ENCODE results near the gene PRKG2.

DNA sequence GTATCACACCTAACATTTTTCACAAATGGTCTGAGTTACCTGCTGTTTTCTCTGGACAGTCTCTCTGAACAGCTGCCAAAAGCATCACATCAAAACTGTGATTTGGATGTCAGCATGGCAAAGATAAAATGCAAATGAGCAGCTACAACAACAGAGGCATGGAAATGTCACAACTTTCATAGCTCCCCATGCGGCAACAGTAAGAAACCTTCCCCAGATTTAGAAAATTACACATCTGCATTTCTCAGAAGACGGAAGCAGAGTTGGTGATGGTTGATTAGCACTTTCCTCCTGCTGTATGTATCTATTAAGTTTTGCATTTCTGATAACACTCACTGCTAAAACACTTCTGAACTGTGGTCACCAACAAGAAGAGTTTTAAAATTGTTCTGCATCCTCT lies 9.7 kb downstream of the PRKG2 start:
- TF ChIP-seq, protein P1, sequence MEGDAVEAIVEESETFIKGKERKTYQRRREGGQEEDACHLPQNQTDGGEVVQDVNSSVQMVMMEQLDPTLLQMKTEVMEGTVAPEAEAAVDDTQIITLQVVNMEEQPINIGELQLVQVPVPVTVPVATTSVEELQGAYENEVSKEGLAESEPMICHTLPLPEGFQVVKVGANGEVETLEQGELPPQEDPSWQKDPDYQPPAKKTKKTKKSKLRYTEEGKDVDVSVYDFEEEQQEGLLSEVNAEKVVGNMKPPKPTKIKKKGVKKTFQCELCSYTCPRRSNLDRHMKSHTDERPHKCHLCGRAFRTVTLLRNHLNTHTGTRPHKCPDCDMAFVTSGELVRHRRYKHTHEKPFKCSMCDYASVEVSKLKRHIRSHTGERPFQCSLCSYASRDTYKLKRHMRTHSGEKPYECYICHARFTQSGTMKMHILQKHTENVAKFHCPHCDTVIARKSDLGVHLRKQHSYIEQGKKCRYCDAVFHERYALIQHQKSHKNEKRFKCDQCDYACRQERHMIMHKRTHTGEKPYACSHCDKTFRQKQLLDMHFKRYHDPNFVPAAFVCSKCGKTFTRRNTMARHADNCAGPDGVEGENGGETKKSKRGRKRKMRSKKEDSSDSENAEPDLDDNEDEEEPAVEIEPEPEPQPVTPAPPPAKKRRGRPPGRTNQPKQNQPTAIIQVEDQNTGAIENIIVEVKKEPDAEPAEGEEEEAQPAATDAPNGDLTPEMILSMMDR (IDR thresholded peaks at IDR 0.05) = no peak
- TF ChIP-seq EP300 (IDR thresholded peaks at IDR 0.05; ENCODE audit: borderline replicate concordance in 1 of 2, low read depth in 1 of 2, low read length in 1 of 2) (no peak), SIN3A (IDR thresholded peaks at IDR 0.05; ENCODE audit: borderline replicate concordance, low read depth, low read length) (no peak), JUND (IDR thresholded peaks at IDR 0.05) (no peak), GABPA (IDR thresholded peaks at IDR 0.05; ENCODE audit: low read depth) (no peak), FOXJ3 (CRISPR knock-in tag; IDR thresholded peaks at IDR 0.05) (no peak), EZH2phosphoT487 (IDR thresholded peaks at IDR 0.05; ENCODE audit: borderline replicate concordance, low read depth) (no peak), TAF1 (IDR thresholded peaks at IDR 0.05; ENCODE audit: borderline replicate concordance, low read depth, low read length) (no peak), NFIC (IDR thresholded peaks at IDR 0.05; ENCODE audit: borderline replicate concordance) (no peak), FOXM1 (IDR thresholded peaks at IDR 0.05; ENCODE audit: low read depth) (no peak), RXRA (IDR thresholded peaks at IDR 0.05; ENCODE audit: borderline replicate concordance, low read depth) (no peak), NRF1 (IDR thresholded peaks at IDR 0.05; ENCODE audit: low read depth, low read length) (no peak)
- TF ChIP-seq, protein P2, sequence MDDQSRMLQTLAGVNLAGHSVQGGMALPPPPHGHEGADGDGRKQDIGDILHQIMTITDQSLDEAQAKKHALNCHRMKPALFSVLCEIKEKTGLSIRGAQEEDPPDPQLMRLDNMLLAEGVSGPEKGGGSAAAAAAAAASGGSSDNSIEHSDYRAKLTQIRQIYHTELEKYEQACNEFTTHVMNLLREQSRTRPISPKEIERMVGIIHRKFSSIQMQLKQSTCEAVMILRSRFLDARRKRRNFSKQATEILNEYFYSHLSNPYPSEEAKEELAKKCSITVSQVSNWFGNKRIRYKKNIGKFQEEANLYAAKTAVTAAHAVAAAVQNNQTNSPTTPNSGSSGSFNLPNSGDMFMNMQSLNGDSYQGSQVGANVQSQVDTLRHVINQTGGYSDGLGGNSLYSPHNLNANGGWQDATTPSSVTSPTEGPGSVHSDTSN (IDR thresholded peaks at IDR 0.05) = no peak
- TF ChIP-seq, protein P3, sequence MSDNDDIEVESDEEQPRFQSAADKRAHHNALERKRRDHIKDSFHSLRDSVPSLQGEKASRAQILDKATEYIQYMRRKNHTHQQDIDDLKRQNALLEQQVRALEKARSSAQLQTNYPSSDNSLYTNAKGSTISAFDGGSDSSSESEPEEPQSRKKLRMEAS (IDR thresholded peaks at IDR 0.05; ENCODE audit: low read depth) = no peak
